Peyer's patch (tissue), 4 donors: ENCODE measurements around the gene PHLDA3.

Experiments
- CTCF ChIP-seq, 6 experiments: fragments of 450-650 bp in 4 of 6; fragments of 200-600 bp in 2 of 6; sonication (generic) in 1 of 6; IDR thresholded peaks; one replicate each; pipeline ENCODE4 v1.5.1; 2017 to 2019; ENCODE audit warnings: antibody characterized with exemption in 6 of 6, mild to moderate bottlenecking in 3 of 6, moderate library complexity in 1 of 6
- POLR2A ChIP-seq, 2 donors: fragments of 450-650 bp; IDR thresholded peaks; one replicate each; pipeline ENCODE4 v1.5.1; 2017; ENCODE audit warnings: antibody characterized with exemption in 2 of 2, mild to moderate bottlenecking in 2 of 2, moderate library complexity in 2 of 2

- TF ChIP-seq POLR2A (IDR thresholded peaks at IDR 0.05) (no peak), CTCF (IDR thresholded peaks at IDR 0.05) (no peak)
These were observed 46.9 kb upstream of the PHLDA3 start for GRCh38 chr1:201515895-201516294.
